ENCODE measurements around the gene SLC23A2.

DNA sequence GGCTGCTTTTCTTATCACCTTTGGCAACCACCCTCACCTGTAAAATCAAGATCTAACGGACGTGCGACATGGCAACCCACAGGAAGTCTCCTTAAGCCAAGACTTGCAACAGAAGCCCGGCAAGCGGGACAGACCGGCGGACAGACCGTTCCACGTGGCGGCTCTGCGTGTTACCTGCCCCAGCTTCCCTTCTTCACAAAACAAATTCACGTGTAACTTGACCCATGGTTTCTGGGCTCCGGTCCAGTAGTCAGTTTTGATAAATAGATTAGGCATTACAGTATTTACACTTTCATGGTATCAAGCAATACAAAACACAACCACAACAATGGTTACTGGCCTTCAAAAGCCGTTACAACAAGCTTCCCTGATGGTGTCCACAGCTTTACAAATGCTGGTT, 145.8 kb downstream of the SLC23A2 start:
- TF ChIP-seq POLR2A (IDR thresholded peaks at IDR 0.05; ENCODE audit: low read depth, low read length): no peak
- TF ChIP-seq POLR2AphosphoS5 (IDR thresholded peaks at IDR 0.05; ENCODE audit: low read depth, low read length): no peak

All from GM12892 (cell line).